Activated T-cell treated with anti-CD3 and anti-CD28 coated beads, Interleukin-2, amount 50 U/mL, for 48 hours (primary cell): ENCODE results near the gene NKIRAS1.

ENCODE experiments used
- DNase-seq, 2 experiments: peaks; one replicate each; pipeline ENCODE4 v3.0.0-alpha.2; 2020

NKIRAS1 gene

GRCh38 chr3:23916886-23917678 is at the start of gene NKIRAS1, which contains the start of gene RPL15:
NKIRAS1 (minus strand) TSS chr3:23916990; CDS start chr3:23910904, 6,086 bp downstream.
RPL15 (plus strand) TSS chr3:23917132; CDS start chr3:23917860, 728 bp downstream.
- peak; percentile 96 to 97 for DNase-seq

DNA sequence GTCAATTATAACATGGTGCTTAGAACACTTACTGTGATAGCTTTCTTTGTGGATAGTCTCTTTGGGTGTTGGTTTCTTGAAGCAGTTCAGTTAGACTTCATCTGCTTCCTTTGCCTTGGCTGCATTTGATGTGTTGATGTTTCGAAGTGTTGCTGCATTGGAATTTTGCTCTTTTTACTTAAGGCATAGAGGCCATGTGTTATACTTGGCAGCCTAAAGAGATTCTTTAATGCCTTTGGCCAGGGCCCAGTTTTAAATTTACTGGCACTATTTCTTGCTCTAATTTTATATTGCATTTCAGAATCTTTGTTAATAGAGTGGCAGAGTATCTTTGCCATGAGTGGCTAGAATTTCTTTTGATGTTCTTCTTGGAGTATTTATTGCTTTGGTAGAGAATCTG is 49.5 kb upstream of the NKIRAS1 start:
- no peak for DNase-seq

- no peak for DNase-seq
Measured at GRCh38 chr3:23964537-23965235, 47.9 kb upstream of the NKIRAS1 start.

GRCh38 chr3:23961913-23962312 is 45.1 kb upstream of the NKIRAS1 start:
- DNase-seq: no peak

- no peak for DNase-seq
Measured at GRCh38 chr3:23961066-23961465, 44.3 kb upstream of the NKIRAS1 start.

- DNase-seq: no peak
Measured at GRCh38 chr3:23960649-23961048, 43.9 kb upstream of the NKIRAS1 start.

DNA sequence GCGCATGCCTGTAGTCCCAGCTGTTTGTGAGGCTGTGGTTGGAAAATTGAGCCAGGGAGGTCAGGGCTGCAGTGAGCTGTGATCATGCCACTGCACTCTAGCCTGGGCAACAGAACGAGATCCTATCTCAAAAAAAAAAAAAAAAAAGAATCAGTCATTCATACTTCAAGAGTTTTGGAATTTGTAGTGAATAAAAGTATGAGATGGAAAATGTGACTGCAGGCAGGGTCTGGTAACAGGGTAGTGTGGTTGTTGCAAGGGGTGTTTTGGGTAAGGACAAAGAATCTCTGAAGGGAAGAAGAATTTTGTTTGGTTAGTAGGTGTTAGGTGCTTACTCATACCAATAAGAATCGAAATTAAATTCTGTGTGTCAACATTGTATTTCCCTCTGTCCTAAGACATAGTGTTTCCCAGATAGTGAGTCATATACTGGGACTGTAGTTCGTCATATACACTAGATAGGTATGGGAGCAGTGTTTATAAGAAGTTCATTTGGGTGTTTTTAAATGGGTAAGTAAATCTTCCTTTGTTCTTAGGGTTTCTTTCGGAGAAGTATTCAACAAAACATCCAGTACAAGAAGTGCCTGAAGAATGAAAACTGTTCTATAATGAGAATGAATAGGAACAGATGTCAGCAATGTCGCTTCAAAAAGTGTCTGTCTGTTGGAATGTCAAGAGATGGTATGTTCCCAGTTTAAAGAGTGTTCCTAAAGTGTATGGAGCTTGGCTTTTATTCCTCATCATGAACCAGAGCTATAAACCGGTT is 42.5 kb upstream of the NKIRAS1 start:
- DNase-seq: peak in 1 of 2 experiments; percentile 34

GRCh38 chr3:23956701-23957100 is 39.9 kb upstream of the NKIRAS1 start:
- DNase-seq: no peak

GRCh38 chr3:23954144-23954543 is 37.4 kb upstream of the NKIRAS1 start:
- DNase-seq: no peak

- DNase-seq: no peak
Measured at GRCh38 chr3:23953523-23953922, 36.7 kb upstream of the NKIRAS1 start.

DNA sequence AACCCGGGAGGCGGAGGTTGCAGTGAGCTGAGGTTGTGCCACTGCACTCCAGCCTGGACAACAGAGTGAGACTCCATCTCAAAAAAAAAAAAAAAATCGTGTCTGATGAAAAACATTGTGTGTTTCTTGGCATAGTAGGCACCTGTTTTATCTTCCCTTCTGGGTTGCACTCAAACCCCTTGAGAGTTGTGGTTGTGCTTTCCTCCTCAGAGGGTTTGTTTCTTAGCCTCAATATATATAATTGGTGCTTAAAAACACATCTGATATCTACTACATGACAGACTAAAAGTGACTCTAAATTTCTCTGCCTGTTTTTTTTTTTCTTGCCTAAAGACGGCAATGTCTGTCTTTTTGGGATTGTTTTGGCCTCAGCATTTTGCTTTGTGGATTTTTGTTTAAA is 35.9 kb upstream of the NKIRAS1 start:
- DNase-seq: no peak

GRCh38 chr3:23950293-23950692 is 33.5 kb upstream of the NKIRAS1 start:
- no peak for DNase-seq

DNA sequence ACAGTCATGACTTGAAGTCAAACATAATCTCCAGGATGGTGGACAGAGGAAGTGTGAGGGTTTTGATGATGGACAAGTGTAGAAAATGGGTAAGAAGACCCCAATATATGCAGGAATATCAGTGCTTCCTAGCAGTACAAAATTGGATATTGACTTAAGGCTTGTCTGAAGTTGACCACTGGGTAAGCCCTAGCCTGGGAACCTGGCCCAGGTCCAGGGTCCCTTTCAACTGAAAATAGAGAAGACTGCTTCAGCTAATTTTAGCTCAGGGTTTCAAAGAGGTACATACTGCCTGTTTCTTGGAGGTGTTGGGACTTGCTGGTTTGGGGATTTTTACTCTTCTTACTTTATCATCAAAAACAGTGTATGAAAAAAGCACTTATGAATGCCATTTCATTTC is 33.0 kb upstream of the NKIRAS1 start:
- no peak for DNase-seq

- DNase-seq: no peak
Measured at GRCh38 chr3:23948761-23949160, 32.0 kb upstream of the NKIRAS1 start.

GRCh38 chr3:23945913-23946687 is 29.3 kb upstream of the NKIRAS1 start:
- peak; percentile 97 to 98 for DNase-seq

DNA sequence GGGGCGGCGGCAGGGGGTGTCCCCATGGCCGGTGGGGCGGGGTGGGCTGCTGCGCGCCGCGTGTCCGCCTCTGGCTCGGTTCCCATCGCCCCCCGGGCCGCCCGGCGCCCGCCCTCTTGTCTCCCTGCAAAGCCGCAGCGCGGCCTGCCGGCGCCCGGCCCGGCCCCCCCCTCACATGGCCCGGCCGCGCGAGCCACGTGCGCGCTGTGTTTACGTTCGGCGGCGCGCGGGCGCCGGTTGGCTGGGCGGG is 28.8 kb upstream of the NKIRAS1 start:
- no peak for DNase-seq

DNA sequence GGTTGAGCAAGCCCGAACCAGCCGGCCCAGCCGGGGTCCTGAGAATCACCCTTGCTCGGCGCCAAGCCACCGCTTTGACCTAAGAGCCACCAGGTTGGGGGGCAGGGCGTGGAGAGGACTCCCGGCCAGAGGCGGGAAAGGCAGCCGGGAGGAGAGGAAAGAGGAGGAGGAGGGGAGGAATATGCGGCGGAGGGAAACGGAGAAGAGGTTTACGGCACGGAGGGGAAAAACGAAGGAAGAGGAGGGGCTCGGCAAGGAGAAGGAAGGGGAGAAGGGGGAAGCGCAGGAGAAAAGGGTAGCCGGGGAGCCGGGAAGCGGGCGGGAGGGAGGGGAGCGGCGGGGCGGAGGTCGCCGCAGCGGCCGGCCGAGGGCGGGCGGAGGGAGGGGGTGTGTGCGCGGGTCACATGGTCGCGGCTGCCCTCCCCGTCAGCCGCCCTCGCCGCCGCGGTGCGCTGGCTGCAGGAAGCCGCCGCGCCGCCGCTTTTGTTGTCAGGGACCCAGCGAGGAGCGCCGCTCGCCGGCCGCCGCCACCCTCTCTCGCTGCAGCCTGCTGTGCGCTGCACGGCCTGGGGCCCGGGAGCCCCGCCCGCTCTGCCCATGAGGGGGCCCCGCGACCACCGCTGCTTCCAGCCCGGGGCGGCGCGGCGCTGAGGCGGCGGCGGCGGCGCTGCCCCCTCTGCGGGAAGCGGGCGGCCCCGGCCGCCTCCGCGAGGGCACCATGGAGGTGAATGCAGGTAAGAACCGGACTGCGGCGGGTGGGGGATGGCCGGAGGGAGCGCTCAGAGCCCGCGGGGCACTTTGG is 28.3 kb upstream of the NKIRAS1 start, which contains the start of gene NR1D2:
Gene NR1D2 (plus strand): TSS at position 426 of the 802 bp plus-strand sequence. CDS start 293 bp downstream, at position 719.
- DNase-seq: peak; percentile 72 to 82

DNA sequence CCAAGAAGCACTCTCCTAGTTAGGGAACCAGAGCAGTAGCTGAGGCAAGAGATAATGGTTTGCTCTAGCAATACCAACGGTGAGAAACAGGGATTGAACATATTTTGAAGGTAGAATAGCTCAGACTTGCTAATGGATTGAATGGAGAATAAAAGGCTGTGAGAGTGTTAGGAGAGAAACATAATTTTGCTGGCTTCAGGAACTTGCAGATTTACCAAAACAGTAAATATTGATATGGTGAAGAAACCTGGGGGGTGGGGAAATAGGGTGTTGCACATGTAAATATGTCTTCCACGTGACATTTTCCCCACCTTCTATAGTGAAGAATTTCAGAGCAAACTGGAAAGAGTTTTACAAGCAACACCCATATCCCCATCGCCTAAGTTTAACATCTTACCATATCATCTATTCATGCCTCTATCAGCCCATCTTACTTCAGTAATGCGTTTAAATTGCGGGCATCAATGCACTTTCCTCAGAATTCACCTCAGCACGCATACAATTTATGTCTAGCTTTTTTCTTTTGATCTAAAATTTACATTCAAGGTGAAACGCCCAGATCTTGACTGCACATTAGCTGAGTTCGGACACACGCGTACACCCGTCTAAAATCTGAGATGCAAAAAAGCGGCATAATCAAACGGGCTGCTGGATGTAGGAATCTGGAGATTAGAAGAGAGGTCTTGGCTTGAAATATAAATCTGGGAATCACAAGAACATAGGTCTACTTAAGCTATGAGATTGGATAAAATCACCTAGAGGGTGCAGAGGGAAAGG is 27.4 kb upstream of the NKIRAS1 start:
- DNase-seq: no peak

DNA sequence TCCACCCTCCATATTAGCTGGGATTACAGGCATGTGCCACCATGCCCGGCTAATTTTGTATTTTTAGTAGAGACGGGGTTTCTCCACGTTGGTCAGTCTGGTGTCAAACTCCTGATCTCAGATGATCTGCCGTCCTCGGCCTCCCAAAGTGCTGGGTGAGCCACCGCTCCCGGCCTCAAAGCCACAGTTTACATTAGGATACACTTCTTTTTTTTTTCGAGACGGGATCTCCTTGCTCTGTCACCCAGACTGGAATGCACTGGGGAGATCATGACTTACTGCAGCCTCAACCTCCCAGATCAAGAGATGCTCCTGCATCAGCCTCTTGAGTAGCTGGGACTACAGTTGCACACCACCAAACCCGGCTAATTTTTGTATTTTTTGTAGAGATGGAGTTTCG is 25.8 kb upstream of the NKIRAS1 start:
- DNase-seq: no peak

DNA sequence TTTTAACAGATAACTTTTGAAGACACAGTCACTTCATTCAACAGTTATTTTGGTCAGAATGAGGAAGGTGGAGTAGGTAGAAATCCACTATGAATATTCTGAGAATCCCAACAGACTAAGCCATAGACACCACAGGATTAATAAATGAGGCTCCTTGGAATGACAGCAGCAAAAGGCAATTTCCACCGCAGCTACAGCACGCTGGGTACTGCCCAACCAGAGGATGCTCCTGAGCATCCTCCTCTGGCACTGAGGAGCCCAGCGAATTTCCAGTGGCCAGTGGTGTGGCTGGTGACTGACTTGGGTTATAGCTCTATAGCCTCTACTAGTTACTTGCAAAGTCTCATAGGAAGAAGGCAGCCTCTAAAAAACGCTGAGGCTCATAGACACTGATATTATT is 24.6 kb upstream of the NKIRAS1 start:
- no peak for DNase-seq

GRCh38 chr3:23940775-23941174 is 24.0 kb upstream of the NKIRAS1 start:
- DNase-seq: no peak
